PC-3 (cell line): ENCODE measurements around the gene RCOR2. TPM values are rescaled to one million over a fixed set of nuclear protein-coding genes. Genes with fewer than 3 reads are reported as not detected.
A peak's percentile ranks its signal among the peaks of the same experiment; 100 is the strongest.
"Not testable (repeated sequence)": the region's sequence is repeated elsewhere in the genome, so short reads cannot be mapped to it uniquely, and the experiment has no call there.

Experiments used
- ATAC-seq: fragments of 200-7000 bp; cut with Tn5 transposase; 2 replicates; pipeline ENCODE4 v1.9.1; 2020; ENCODE audit warnings: mild to moderate bottlenecking, moderate library complexity
- Bru-seq: library from RNA; stranded (reverse); fragments of 400-500 nt; gene quantifications from one replicate; lab custom pipeline; 2021; lab: Mats Ljungman, UMichigan
- BruChase-seq, 2 experiments: library from RNA; stranded (reverse); fragments of 400-500 nt; gene quantifications; one replicate each; lab custom pipeline; 2021; lab: Mats Ljungman, UMichigan
- BruUV-seq: library from RNA; stranded (reverse); fragments of 400-500 nt; replicated peaks from 2 replicates; lab custom pipeline; 2021; lab: Mats Ljungman, UMichigan
- CTCF ChIA-PET: fragments of 300-600 bp; sonication (Branson Sonifier 250); formaldehyde crosslinking; loops from one replicate; lab custom pipeline; 2022; ENCODE audit warnings: antibody characterized with exemption; lab: Charles Lee
- POLR2A ChIA-PET: fragments of 300-600 bp; sonication (Branson Sonifier 250); formaldehyde crosslinking; loops from one replicate; lab custom pipeline; 2022; ENCODE audit warnings: antibody characterized with exemption; ENCODE audit not compliant: unreplicated experiment; lab: Charles Lee
- DNase-seq: peaks from one replicate; pipeline ENCODE4 v3.0.0-alpha.2; 2015
- H2AFZ ChIP-seq: fragments of 300-600 bp; sonication (generic); 2 replicates; pipeline ENCODE4 v1.6.0; 2016; ENCODE audit warnings: antibody characterized with exemption, low read length
- H3F3A ChIP-seq: fragments of 300-600 bp; sonication (generic); one replicate; pipeline ENCODE4 v1.6.0; 2017; ENCODE audit warnings: antibody characterized with exemption, low read length, control low read depth, mild to moderate bottlenecking; ENCODE audit not compliant: unreplicated experiment
- H3K27ac ChIP-seq: fragments of 300-600 bp; sonication (generic); 2 replicates; pipeline ENCODE4 v1.5.1; 2016; ENCODE audit warnings: mild to moderate bottlenecking, low read length
- H3K27me3 ChIP-seq: fragments of 300-600 bp; sonication (generic); 2 replicates; pipeline ENCODE4 v1.6.1; 2016; ENCODE audit warnings: low read length, mixed read lengths
- H3K36me3 ChIP-seq: fragments of 300-600 bp; sonication (generic); 2 replicates; pipeline ENCODE4 v1.6.1; 2016; ENCODE audit warnings: low read depth, mixed run types, low read length, mixed read lengths
- H3K4me1 ChIP-seq: fragments of 300-600 bp; sonication (generic); 2 replicates; pipeline ENCODE4 v1.5.1; 2016; ENCODE audit warnings: low read length; ENCODE audit not compliant: insufficient read depth
- H3K4me2 ChIP-seq: fragments of 300-600 bp; sonication (generic); 2 replicates; pipeline ENCODE4 v1.6.0; 2016; ENCODE audit warnings: low read length
- H3K4me3 ChIP-seq: fragments of 300-600 bp; sonication (generic); 2 replicates; pipeline ENCODE4 v1.5.1; 2016; ENCODE audit warnings: mild to moderate bottlenecking, low read length, mixed read lengths
- H3K79me2 ChIP-seq: fragments of 300-600 bp; sonication (generic); 2 replicates; pipeline ENCODE4 v1.6.1; 2017; ENCODE audit warnings: low read length, mixed read lengths
- H3K9ac ChIP-seq: fragments of 300-600 bp; sonication (generic); 2 replicates; pipeline ENCODE4 v1.6.0; 2016; ENCODE audit warnings: mild to moderate bottlenecking, low read length
- H3K9me2 ChIP-seq: fragments of 300-600 bp; sonication (generic); replicated peaks from 2 replicates; pipeline ENCODE4 v1.6.1; 2016; ENCODE audit warnings: mixed run types, low read length, mixed read lengths
- H3K9me3 ChIP-seq: fragments of 300-600 bp; sonication (generic); 2 replicates; pipeline ENCODE4 v1.6.1; 2016; ENCODE audit warnings: low read length, mixed read lengths
- H4K20me1 ChIP-seq: fragments of 300-600 bp; sonication (generic); 2 replicates; pipeline ENCODE4 v1.6.1; 2016; ENCODE audit warnings: low read length, mixed read lengths
- EZH2 ChIP-seq: fragments of 300-600 bp; sonication (generic); IDR thresholded peaks from one replicate; pipeline ENCODE4 v1.6.1; 2017; ENCODE audit warnings: antibody characterized with exemption, mild to moderate bottlenecking, low read length; ENCODE audit not compliant: unreplicated experiment
- EZH2phosphoT487 ChIP-seq: fragments of 300-600 bp; sonication (generic); IDR thresholded peaks from 2 replicates; pipeline ENCODE4 v1.6.1; 2018; ENCODE audit warnings: mild to moderate bottlenecking, antibody characterized with exemption, low read length, borderline replicate concordance
- intact Hi-C: fragments of 100-400 bp; cut with micrococcal nuclease; formaldehyde crosslinking; loops from 2 replicates; pipeline ENCODE4 v1.9.0; 2023
- long read RNA-seq: library from polyadenylated mRNA; unstranded; transcript quantifications from one replicate; pipeline ENCODE4 v2.0.0, GENCODE V29; 2021; ENCODE audit not compliant: unreplicated experiment
- total RNA-seq: library from RNA; depleted of rRNA; stranded (reverse); fragments of >200 nt; gene quantifications from 2 replicates; pipeline ENCODE4 v1.2.3, GENCODE V29; 2014; rRNA removed
- TF ChIP-seq, protein P1 (sequence below): fragments of 300-600 bp; sonication (generic); conservative IDR thresholded peaks from 2 replicates; pipeline ENCODE4 v1.5.1; 2017; ENCODE audit warnings: antibody characterized with exemption, low read depth, mild to moderate bottlenecking, low read length

The RCOR2 gene
- total RNA-seq (1.2 and 1.4 TPM in 2 replicates), Bru-seq, nascent RNA (percentile 17 among the genes with signal in this experiment), BruChase-seq, experiment 1, labeled RNA remaining after a 6-hour chase (percentile 20 among the genes with signal in this experiment), BruChase-seq, experiment 2, labeled RNA remaining after a 2-hour chase (percentile 19 among the genes with signal in this experiment)
- long read RNA-seq, partial matches to known transcripts, result 1 of 2 reads
- long read RNA-seq, other reads (novel, unspliced or antisense), result 1 of 2 reads

DNA sequence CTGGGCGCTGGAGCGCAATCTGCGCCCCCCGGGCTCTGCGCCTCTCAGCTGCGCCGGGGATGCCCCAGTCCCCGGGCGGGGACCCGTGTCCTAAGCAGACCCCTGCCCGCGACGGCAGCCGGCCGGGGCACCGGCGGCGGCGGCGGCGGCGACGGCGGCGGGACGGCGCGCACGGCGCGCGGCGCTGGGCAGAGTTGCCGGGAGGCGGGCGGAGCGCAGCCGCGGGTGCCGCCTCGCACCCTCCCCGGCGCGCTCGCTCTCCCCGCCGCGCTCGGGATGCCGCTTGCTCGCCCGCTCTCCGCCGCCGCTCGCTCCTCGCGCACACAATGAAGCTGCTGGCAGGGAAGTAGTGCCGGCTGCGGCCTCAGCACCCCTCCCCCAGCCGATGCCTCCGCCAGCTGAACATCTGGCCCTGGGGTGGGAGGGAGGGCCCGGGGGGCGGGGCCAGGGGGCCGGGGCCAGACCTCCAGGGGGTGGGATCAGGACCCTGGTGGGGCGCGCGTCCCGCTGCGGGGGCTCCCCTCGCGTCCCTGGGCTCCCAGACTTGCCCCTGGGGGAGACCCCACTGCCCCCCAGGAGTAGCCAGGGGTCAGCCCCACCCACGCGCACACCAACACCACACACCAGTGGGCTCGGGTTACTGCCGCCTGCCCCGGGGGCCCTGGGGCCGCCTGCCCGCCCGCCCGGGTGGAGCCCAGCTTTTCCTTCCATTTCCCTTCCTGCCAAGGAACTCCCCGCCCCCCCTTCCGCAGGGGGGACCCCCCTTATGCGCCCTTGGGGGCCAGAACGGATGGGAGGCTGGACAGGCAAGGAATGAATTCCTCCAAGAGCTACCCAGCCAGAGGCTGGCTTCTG is at the start of gene RCOR2:
Gene RCOR2 (minus strand): TSS at position 328 of the 855 bp plus-strand sequence. CDS start 708 bp downstream, outside the sequence.
- Histone ChIP-seq H3K9me3 (no peaks in the 10 kb centered on the region), H3K27me3 (no peaks in the 10 kb centered on the region; the same call in 1 of the 2 replicates), H3K4me2 (peak within 1 kb of the TSS; percentile 91), H3K9ac (no peak within 1 kb of the TSS), H3K9me2 (no peaks in the 10 kb centered on the region), H3K36me3 (no peaks in the 10 kb centered on the region), H3K4me1 (peaks cover 15% of the 10 kb centered on the region), H3K4me3 (peak within 1 kb of the TSS; percentile 66), H3K79me2 (no peaks in the 10 kb centered on the region), H2AFZ (peak within 1 kb of the TSS; percentile 71), H3F3A (no peaks in the 10 kb centered on the region), H3K27ac (no peak within 1 kb of the TSS), H4K20me1 (no peaks in the 10 kb centered on the region)
- no peak for TF ChIP-seq EZH2phosphoT487
- no peak for TF ChIP-seq EZH2
- TF ChIP-seq, protein P1, sequence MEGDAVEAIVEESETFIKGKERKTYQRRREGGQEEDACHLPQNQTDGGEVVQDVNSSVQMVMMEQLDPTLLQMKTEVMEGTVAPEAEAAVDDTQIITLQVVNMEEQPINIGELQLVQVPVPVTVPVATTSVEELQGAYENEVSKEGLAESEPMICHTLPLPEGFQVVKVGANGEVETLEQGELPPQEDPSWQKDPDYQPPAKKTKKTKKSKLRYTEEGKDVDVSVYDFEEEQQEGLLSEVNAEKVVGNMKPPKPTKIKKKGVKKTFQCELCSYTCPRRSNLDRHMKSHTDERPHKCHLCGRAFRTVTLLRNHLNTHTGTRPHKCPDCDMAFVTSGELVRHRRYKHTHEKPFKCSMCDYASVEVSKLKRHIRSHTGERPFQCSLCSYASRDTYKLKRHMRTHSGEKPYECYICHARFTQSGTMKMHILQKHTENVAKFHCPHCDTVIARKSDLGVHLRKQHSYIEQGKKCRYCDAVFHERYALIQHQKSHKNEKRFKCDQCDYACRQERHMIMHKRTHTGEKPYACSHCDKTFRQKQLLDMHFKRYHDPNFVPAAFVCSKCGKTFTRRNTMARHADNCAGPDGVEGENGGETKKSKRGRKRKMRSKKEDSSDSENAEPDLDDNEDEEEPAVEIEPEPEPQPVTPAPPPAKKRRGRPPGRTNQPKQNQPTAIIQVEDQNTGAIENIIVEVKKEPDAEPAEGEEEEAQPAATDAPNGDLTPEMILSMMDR, result no peak
- ChIA-PET POLR2A (no interaction called here), CTCF (interaction anchor here (0.6 to 1.4 kb wide), 4 partner anchors 17 to 171 kb away, joined by 3 to 8 read pairs (median 4); no protein-coding TSS in a partner anchor)
- intact Hi-C loops, result no loop called here
- no TSS peak for BruUV-seq
- ATAC-seq (peak; percentile 55), DNase-seq (peak; percentile 68)

DNA sequence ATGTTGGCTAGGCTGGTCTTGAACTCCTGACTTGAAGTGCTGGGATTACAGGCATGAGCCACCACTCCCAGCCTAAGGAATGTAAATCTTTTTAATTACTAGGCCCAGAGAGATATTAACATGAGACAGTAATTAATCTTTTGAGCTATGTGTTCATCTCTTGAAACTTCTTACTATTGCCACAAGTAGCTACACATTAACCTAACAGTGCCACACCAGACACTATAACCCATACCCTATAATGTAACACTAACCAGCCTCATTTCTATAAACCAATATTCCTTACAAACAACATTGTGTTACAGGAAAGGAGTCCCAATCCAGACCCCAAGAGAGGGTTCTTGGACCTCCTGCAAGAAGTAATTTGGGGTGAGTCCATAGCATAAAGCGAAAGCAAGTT is 49.5 kb upstream of the RCOR2 start:
- POLR2A ChIA-PET, result no interaction called here

DNA sequence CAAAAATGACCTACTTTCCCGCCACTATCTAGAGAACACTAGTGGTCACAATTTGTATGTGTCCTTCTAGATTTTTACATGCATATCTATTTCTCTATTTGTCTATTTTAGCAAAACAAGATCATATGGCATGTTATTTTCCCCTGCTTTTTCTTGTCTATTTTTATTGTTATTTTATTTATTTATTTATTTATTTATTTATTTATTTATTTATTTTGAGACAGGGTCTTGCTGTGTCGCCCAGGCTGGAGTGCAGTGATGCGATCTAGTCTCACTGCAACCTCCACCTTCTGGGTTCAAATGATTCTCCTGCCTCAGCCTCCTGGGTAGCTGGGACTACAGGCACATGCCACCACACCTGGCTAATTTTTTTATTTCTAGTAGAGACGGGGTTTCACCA is 46.9 kb upstream of the RCOR2 start:
- H3K4me1 ChIP-seq, CTCF ChIA-PET, H3K9me2 ChIP-seq, H3K36me3 ChIP-seq, H3K4me2 ChIP-seq, H3K27ac ChIP-seq, H3K79me2 ChIP-seq, DNase-seq, intact Hi-C loops, H2AFZ ChIP-seq, BruUV-seq, H4K20me1 ChIP-seq, ATAC-seq, H3K4me3 ChIP-seq, POLR2A ChIA-PET, H3K27me3 ChIP-seq, H3K9ac ChIP-seq, H3F3A ChIP-seq, H3K9me3 ChIP-seq: not testable (repeated sequence)

More for the DNA sequence above, 49.5 kb upstream of the RCOR2 start:
- H3K9me2 ChIP-seq, result no peaks in the 10 kb centered on the region
- ATAC-seq (no peak), DNase-seq (no peak)
- H3K27me3 ChIP-seq, result no peaks in the 10 kb centered on the region
- CTCF ChIA-PET, result interaction anchor here (1.4 kb wide), 1 partner anchor 20 kb away, joined by 3 read pairs; no protein-coding TSS in a partner anchor
- H3K27ac ChIP-seq, result no peak overlapping the region
- no peaks in the 10 kb centered on the region for H3F3A ChIP-seq
- no peak overlapping the region for H3K4me3 ChIP-seq
- H2AFZ ChIP-seq, result no peak overlapping the region
- H4K20me1 ChIP-seq, result no peaks in the 10 kb centered on the region
- H3K9ac ChIP-seq, result no peak overlapping the region
- intact Hi-C loops, result no loop called here
- no peaks in the 10 kb centered on the region for H3K4me1 ChIP-seq
- BruUV-seq, result no TSS peak
- no peak overlapping the region for H3K4me2 ChIP-seq
- no peaks in the 10 kb centered on the region for H3K79me2 ChIP-seq
- TF ChIP-seq EZH2, result no peak
- TF ChIP-seq EZH2phosphoT487, result no peak
- no peaks in the 10 kb centered on the region for H3K36me3 ChIP-seq
- H3K9me3 ChIP-seq, result no peaks in the 10 kb centered on the region
